ENCODE results near the gene CACNG5. TPM values are rescaled to one million over a fixed set of nuclear protein-coding genes. Genes with fewer than 3 reads are reported as not detected.

CACNG5 gene
- total and polyA plus RNA-seq, 11 donors = not detected

GRCh38 chr17:66837226-66837625 lies 2.3 kb downstream of the CACNG5 start:
- H3K36me3 ChIP-seq = no peaks in the 10 kb centered on the region
- H3K4me3 ChIP-seq = no peak overlapping the region
- WGBS, 4 donors = 60 to 76% (median 65%) methylated on average over 1 of the region's 1 CpG
- DNase-seq (no peak), ATAC-seq (no peak)
- H3K27me3 ChIP-seq = peaks cover 11 to 56% (median 34%) of the 10 kb centered on the region in 9 donors
- TF ChIP-seq CTCF (IDR thresholded peaks at IDR 0.05) (no peak), POLR2A (IDR thresholded peaks at IDR 0.05) (no peak)
- intact Hi-C loops (cut with DNase I) = no loop called here
- no peak overlapping the region for H3K27ac ChIP-seq
- H3K4me1 ChIP-seq = peaks cover 0 to 6% (median 0%) of the 10 kb centered on the region in 12 donors
- H3K9me3 ChIP-seq = no peaks in the 10 kb centered on the region

- no peaks in the 10 kb centered on the region for H3K9me3 ChIP-seq
- H3K4me3 ChIP-seq = no peak overlapping the region
- H3K4me1 ChIP-seq = peaks cover 0 to 6% (median 0%) of the 10 kb centered on the region in 12 donors
- ATAC-seq = no peak
- H3K36me3 ChIP-seq = no peaks in the 10 kb centered on the region
- intact Hi-C loops (cut with DNase I) = no loop called here
- peaks cover 11 to 50% (median 34%) of the 10 kb centered on the region in 9 donors for H3K27me3 ChIP-seq
- 68 to 73% (median 71%) methylated on average over 11 of the region's 11 CpGs for whole genome bisulfite sequencing, 4 donors
- H3K27ac ChIP-seq = no peak overlapping the region
- TF ChIP-seq CTCF (IDR thresholded peaks at IDR 0.05) = no peak
- TF ChIP-seq POLR2A (IDR thresholded peaks at IDR 0.05) = no peak
- DNase-seq = no peak
Observed at GRCh38 chr17:66837885-66838665, 3.2 kb downstream of the CACNG5 start.

GRCh38 chr17:66839616-66840015 lies 4.7 kb downstream of the CACNG5 start:
- H3K9me3 ChIP-seq = no peaks in the 10 kb centered on the region
- no peak for ATAC-seq
- intact Hi-C loops (cut with DNase I) = no loop called here
- H3K4me1 ChIP-seq = peaks cover 0 to 6% (median 0%) of the 10 kb centered on the region in 12 donors
- H3K4me3 ChIP-seq = no peak overlapping the region
- no peaks in the 10 kb centered on the region for H3K36me3 ChIP-seq
- 80 to 88% (median 85%) methylated on average over 9 of the region's 9 CpGs for WGBS, 4 donors
- no peak for TF ChIP-seq CTCF (IDR thresholded peaks at IDR 0.05)
- TF ChIP-seq POLR2A (IDR thresholded peaks at IDR 0.05) = no peak
- peaks cover 8 to 35% (median 21%) of the 10 kb centered on the region in 9 donors for H3K27me3 ChIP-seq
- DNase-seq = no peak
- H3K27ac ChIP-seq = no peak overlapping the region

GRCh38 chr17:66840061-66840460 lies 5.1 kb downstream of the CACNG5 start:
- Histone ChIP-seq H3K4me3 (no peak overlapping the region), H3K27ac (no peak overlapping the region), H3K9me3 (no peaks in the 10 kb centered on the region), H3K27me3 (peaks cover 4 to 31% (median 16%) of the 10 kb centered on the region in 9 donors), H3K36me3 (no peaks in the 10 kb centered on the region), H3K4me1 (peaks cover 0 to 2% (median 0%) of the 10 kb centered on the region in 12 donors)
- 68 to 79% (median 78%) methylated on average over 9 to 10 of the region's 10 CpGs for WGBS, 4 donors
- TF ChIP-seq POLR2A (IDR thresholded peaks at IDR 0.05) (no peak), CTCF (IDR thresholded peaks at IDR 0.05) (no peak)
- no peak for ATAC-seq
- intact Hi-C loops (cut with DNase I) = no loop called here
- DNase-seq = no peak

Data from heart left ventricle (tissue), 16 donors.